CD4-positive, alpha-beta T cell treated with Interleukin-4 for 4 hours (primary cell): ENCODE results near the gene FBXW5.

ENCODE experiments used
- DNase-seq: peaks from one replicate; pipeline ENCODE4 v3.0.0-alpha.2; 2020

Gene FBXW5

GRCh38 chr9:136931611-136932130 is 12.9 kb downstream of the FBXW5 start:
- no peak for DNase-seq

GRCh38 chr9:136930014-136930413 is 14.5 kb downstream of the FBXW5 start:
- no peak for DNase-seq

- no peak for DNase-seq
These were observed 15.9 kb downstream of the FBXW5 start for GRCh38 chr9:136928591-136928990.

GRCh38 chr9:136927343-136928271 is 16.9 kb downstream of the FBXW5 start:
- DNase-seq = no peak

- no peak for DNase-seq
These were observed 17.8 kb downstream of the FBXW5 start for GRCh38 chr9:136926749-136927148.

GRCh38 chr9:136926154-136926704 is 18.3 kb downstream of the FBXW5 start:
- DNase-seq = no peak

- DNase-seq = no peak
These were observed 19.0 kb downstream of the FBXW5 start for GRCh38 chr9:136925414-136926153.

GRCh38 chr9:136923881-136924280 is 20.7 kb downstream of the FBXW5 start:
- no peak for DNase-seq

- DNase-seq = no peak
These were observed 22.0 kb downstream of the FBXW5 start for GRCh38 chr9:136922540-136922939.

- DNase-seq = no peak
These were observed 22.8 kb downstream of the FBXW5 start for GRCh38 chr9:136921718-136922117.

GRCh38 chr9:136921307-136921706 is 23.2 kb downstream of the FBXW5 start:
- DNase-seq = no peak

- no peak for DNase-seq
These were observed 23.8 kb downstream of the FBXW5 start for GRCh38 chr9:136920734-136921231.

- DNase-seq = no peak
These were observed 24.5 kb downstream of the FBXW5 start for GRCh38 chr9:136920069-136920468.

GRCh38 chr9:136917902-136918301 is 26.6 kb downstream of the FBXW5 start:
- no peak for DNase-seq

GRCh38 chr9:136916330-136917184 is 28.0 kb downstream of the FBXW5 start:
- no peak for DNase-seq

- DNase-seq = no peak
These were observed 28.8 kb downstream of the FBXW5 start for GRCh38 chr9:136915632-136916329.

GRCh38 chr9:136913701-136914438 is 30.7 kb downstream of the FBXW5 start:
- no peak for DNase-seq

GRCh38 chr9:136910901-136911245 is 33.7 kb downstream of the FBXW5 start:
- no peak for DNase-seq

GRCh38 chr9:136910197-136910900 is 34.2 kb downstream of the FBXW5 start:
- DNase-seq = no peak
